SK-N-SH (cell line): ENCODE data around the gene METTL25B. TPM values are rescaled to one million over a fixed set of nuclear protein-coding genes. Genes with fewer than 3 reads are reported as not detected.

ENCODE experiments used
- CTCF ChIA-PET: fragments of 300-600, 350-600 bp; formaldehyde crosslinking; extraction: SDS; loops from one replicate; lab custom pipeline; 2021; lab: Yijun Ruan, JAX
- POLR2A ChIA-PET: fragments of 350-600 bp; sonication (Branson Sonifier 250); formaldehyde crosslinking; extraction: SDS; loops from one replicate; lab custom pipeline; 2020; ENCODE audit warnings: antibody characterized with exemption, inconsistent platforms; lab: Yijun Ruan, JAX
- DNase-seq: peaks from one replicate; pipeline ENCODE4 v3.0.0; 2012
- H2AFZ ChIP-seq: fragments of 200-600 bp; sonication (generic); 2 replicates; pipeline ENCODE4 v1.8.1; 2016; ENCODE audit warnings: antibody characterized with exemption, mild to moderate bottlenecking, low read depth
- H3F3A ChIP-seq: fragments of 200-600 bp; sonication (generic); replicated peaks from 2 replicates; pipeline ENCODE3; 2016; ENCODE audit warnings: antibody characterized with exemption, mild to moderate bottlenecking; ENCODE audit not compliant: insufficient read depth
- H3K27ac ChIP-seq, 2 experiments: fragments of 200-500 bp in 1 of 2; fragments of 200-600 bp in 1 of 2; sonication (Bioruptor generic) in 1 of 2; sonication (generic), shearing (Covaris generic) in 1 of 2; 2 replicates each; pipeline versions ENCODE4 v1.5.1 to v1.6.1; 2014 to 2016; ENCODE audit warnings: low read depth in 2 of 2, inconsistent platforms in 1 of 2, low read length in 1 of 2, mild to moderate bottlenecking in 1 of 2, mixed read lengths in 1 of 2
- H3K27me3 ChIP-seq: fragments of 200-600 bp; sonication (generic), shearing (Covaris generic); 2 replicates; pipeline ENCODE4 v1.6.1; 2016; ENCODE audit warnings: mixed run types; ENCODE audit not compliant: insufficient read depth
- H3K36me3 ChIP-seq, 2 experiments: fragments of 200-500 bp in 1 of 2; fragments of 200-600 bp in 1 of 2; sonication (Bioruptor generic) in 1 of 2; sonication (generic) in 1 of 2; replicated peaks in 1 of 2; 2 replicates each; pipeline versions ENCODE3 to v1.5.1; 2014 to 2016; ENCODE audit warnings: low read length in 1 of 2, mild to moderate bottlenecking in 1 of 2; ENCODE audit not compliant: insufficient read depth in 2 of 2, control insufficient read depth in 1 of 2
- H3K4me1 ChIP-seq, 2 experiments: fragments of 200-500 bp in 1 of 2; fragments of 200-600 bp in 1 of 2; sonication (Bioruptor generic) in 1 of 2; sonication (generic), shearing (Covaris generic) in 1 of 2; 2 replicates each; pipeline versions ENCODE4 v1.5.1 to v1.6.1; 2014 to 2016; ENCODE audit warnings: low read depth in 1 of 2, low read length in 1 of 2, mixed run types in 1 of 2; ENCODE audit not compliant: insufficient read depth in 2 of 2, control insufficient read depth in 1 of 2
- H3K4me2 ChIP-seq: fragments of 200-600 bp; sonication (generic), shearing (Covaris generic); 2 replicates; pipeline ENCODE4 v1.6.1; 2017; ENCODE audit warnings: mixed run types
- H3K4me3 ChIP-seq, 2 experiments: fragments of 200-500 bp in 1 of 2; fragments of 200-600 bp in 1 of 2; sonication (Bioruptor generic) in 1 of 2; sonication (generic), shearing (Covaris generic) in 1 of 2; 2 replicates each; pipeline versions ENCODE4 v1.5.1 to v1.8.1; 2014 to 2016; ENCODE audit warnings: low read depth in 2 of 2, inconsistent platforms in 1 of 2, low read length in 1 of 2, mild to moderate bottlenecking in 1 of 2, mixed read lengths in 1 of 2, moderate library complexity in 1 of 2
- H3K79me2 ChIP-seq: fragments of 200-600 bp; sonication (generic); 2 replicates; pipeline ENCODE4 v1.8.1; 2017; ENCODE audit warnings: mild to moderate bottlenecking; ENCODE audit not compliant: insufficient read depth
- H3K9ac ChIP-seq: fragments of 200-600 bp; sonication (generic); 2 replicates; pipeline ENCODE4 v1.6.1; 2017; ENCODE audit warnings: mixed run types
- H3K9me2 ChIP-seq: fragments of 200-600 bp; sonication (generic); 2 replicates; pipeline ENCODE4 v1.6.1; 2017; ENCODE audit warnings: mixed run types
- H3K9me3 ChIP-seq: fragments of 200-600 bp; sonication (generic); 2 replicates; pipeline ENCODE4 v1.6.1; 2017; ENCODE audit warnings: mixed run types, mild to moderate bottlenecking, moderate library complexity
- H4K20me1 ChIP-seq: fragments of 200-600 bp; sonication (generic); 2 replicates; pipeline ENCODE4 v1.6.1; 2017; ENCODE audit warnings: mild to moderate bottlenecking, mixed run types; ENCODE audit not compliant: insufficient read depth
- CHD2 ChIP-seq: fragments of 150-350 bp; IDR thresholded peaks from 2 replicates; pipeline ENCODE4 v1.6.1; 2018; ENCODE audit warnings: low read length; ENCODE audit not compliant: partially characterized antibody
- EP300 ChIP-seq, 2 experiments: IDR thresholded peaks; 2 replicates each; pipeline versions ENCODE4 v1.4.0 to v1.6.1; 2012; ENCODE audit warnings: borderline replicate concordance in 1 of 2, low read depth in 1 of 2, low read length in 1 of 2
- EZH2phosphoT487 ChIP-seq: fragments of 200-600 bp; sonication (generic); IDR thresholded peaks from 2 replicates; pipeline ENCODE4 v1.6.1; 2017; ENCODE audit warnings: low read depth, mixed run types, mild to moderate bottlenecking, antibody characterized with exemption, moderate library complexity, borderline replicate concordance
- MXI1 ChIP-seq: IDR thresholded peaks from 2 replicates; pipeline ENCODE4 v1.6.1; 2012; ENCODE audit warnings: mild to moderate bottlenecking, low read depth, low read length, improper control_type of control experiment
- NFIC ChIP-seq: IDR thresholded peaks from 2 replicates; pipeline ENCODE4 v1.4.0; 2012; ENCODE audit warnings: borderline replicate concordance
- RCOR1 ChIP-seq: fragments of 150-350 bp; IDR thresholded peaks from 2 replicates; pipeline ENCODE4 v1.6.1; 2017; ENCODE audit warnings: antibody characterized with exemption, low read length
- REST ChIP-seq: IDR thresholded peaks from 2 replicates; pipeline ENCODE4 v1.6.1; 2012; ENCODE audit warnings: mild to moderate bottlenecking, low read depth, low read length, moderate library complexity
- RFX5 ChIP-seq: IDR thresholded peaks from 2 replicates; pipeline ENCODE4 v1.6.1; 2012; ENCODE audit warnings: mild to moderate bottlenecking, improper control_type of control experiment, low read length
- RXRA ChIP-seq: IDR thresholded peaks from 2 replicates; pipeline ENCODE4 v1.4.0; 2012; ENCODE audit warnings: low read depth, mild to moderate bottlenecking, borderline replicate concordance
- USF1 ChIP-seq: IDR thresholded peaks from 2 replicates; pipeline ENCODE4 v1.4.0; 2012; ENCODE audit warnings: low read depth, borderline replicate concordance
- WGBS: methylation state at CpG from one replicate; pipeline ENCODE4 v1.1.6; 2017; ENCODE audit warnings: low lambda C conversion rate; 5-methylcytosine and 5-hydroxymethylcytosine counted together
- polyA plus RNA-seq, 3 experiments: library from polyadenylated mRNA; depleted of rRNA; stranded (reverse); fragments of >200 nt; gene quantifications; 2 replicates each; pipeline ENCODE4 v1.2.3, GENCODE V29; 2012
- TF ChIP-seq, protein P1 (sequence below): fragments of 200-600 bp; sonication (generic); IDR thresholded peaks from 2 replicates; pipeline ENCODE4 v1.6.1; 2017; ENCODE audit warnings: antibody characterized with exemption, mild to moderate bottlenecking, moderate library complexity

METTL25B gene
- polyA plus RNA-seq, 1 of the 3 experiments (the other 2 are of a cell fraction), result 20.1 TPM

- peaks cover 15% of the 10 kb centered on the region for H3F3A ChIP-seq
- no peak overlapping the region for H3K4me2 ChIP-seq
- TF ChIP-seq MXI1 (peak; percentile 36; the same call in 1 of the 2 replicates), RXRA (no peak), EP300 (IDR thresholded peaks at IDR 0.05; ENCODE audit: borderline replicate concordance in 1 of 2, low read depth in 1 of 2, low read length in 1 of 2) (no peak), RFX5 (no peak), CHD2 (no peak), RCOR1 (no peak), REST (no peak), EZH2phosphoT487 (no peak)
- TF ChIP-seq, protein P1, sequence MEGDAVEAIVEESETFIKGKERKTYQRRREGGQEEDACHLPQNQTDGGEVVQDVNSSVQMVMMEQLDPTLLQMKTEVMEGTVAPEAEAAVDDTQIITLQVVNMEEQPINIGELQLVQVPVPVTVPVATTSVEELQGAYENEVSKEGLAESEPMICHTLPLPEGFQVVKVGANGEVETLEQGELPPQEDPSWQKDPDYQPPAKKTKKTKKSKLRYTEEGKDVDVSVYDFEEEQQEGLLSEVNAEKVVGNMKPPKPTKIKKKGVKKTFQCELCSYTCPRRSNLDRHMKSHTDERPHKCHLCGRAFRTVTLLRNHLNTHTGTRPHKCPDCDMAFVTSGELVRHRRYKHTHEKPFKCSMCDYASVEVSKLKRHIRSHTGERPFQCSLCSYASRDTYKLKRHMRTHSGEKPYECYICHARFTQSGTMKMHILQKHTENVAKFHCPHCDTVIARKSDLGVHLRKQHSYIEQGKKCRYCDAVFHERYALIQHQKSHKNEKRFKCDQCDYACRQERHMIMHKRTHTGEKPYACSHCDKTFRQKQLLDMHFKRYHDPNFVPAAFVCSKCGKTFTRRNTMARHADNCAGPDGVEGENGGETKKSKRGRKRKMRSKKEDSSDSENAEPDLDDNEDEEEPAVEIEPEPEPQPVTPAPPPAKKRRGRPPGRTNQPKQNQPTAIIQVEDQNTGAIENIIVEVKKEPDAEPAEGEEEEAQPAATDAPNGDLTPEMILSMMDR, result no peak
- POLR2A ChIA-PET, result interaction anchor here (0.6 to 2.0 kb wide), 4 partner anchors 9 to 41 kb away, joined by 3 to 7 read pairs (median 4); no protein-coding TSS in a partner anchor
- H3K4me3 ChIP-seq, result no peak overlapping the region
- no peaks in the 10 kb centered on the region for H3K79me2 ChIP-seq
- 72% methylated on average over 8 of the region's 8 CpGs for WGBS
- H3K9me2 ChIP-seq, result no peaks in the 10 kb centered on the region
- H3K4me1 ChIP-seq, result peaks cover 14 to 51% of the 10 kb centered on the region in 2 experiments; a peak in 3 of 4 replicates
- no peaks in the 10 kb centered on the region for H4K20me1 ChIP-seq
- peak; percentile 67 for DNase-seq
- no peaks in the 10 kb centered on the region for H3K9me3 ChIP-seq
- no peaks in the 10 kb centered on the region for H3K27me3 ChIP-seq
- no peak overlapping the region for H2AFZ ChIP-seq
- no peak overlapping the region for H3K9ac ChIP-seq
- CTCF ChIA-PET, result interaction anchor here (1.2 to 45.5 kb wide), 6 partner anchors 2 to 230 kb away, joined by 3 to 2702 read pairs (median 5); partner anchors contain the start of genes CRABP2, ISG20L2, METTL25B and NES
- peak overlapping the region in 1 of 2 experiments; percentile 71; a peak in 2 of 4 replicates for H3K27ac ChIP-seq
- H3K36me3 ChIP-seq, result peaks cover 0 to 18% of the 10 kb centered on the region in 2 experiments
Measured at GRCh38 chr1:156697481-156697880, 30.8 kb upstream of the METTL25B start.

- Histone ChIP-seq H3K9me2 (no peaks in the 10 kb centered on the region), H3K27ac (no peak overlapping the region; a peak in 1 of 4 replicates), H3K9me3 (no peaks in the 10 kb centered on the region), H3K4me1 (peaks cover 11 to 49% of the 10 kb centered on the region in 2 experiments), H3K79me2 (no peaks in the 10 kb centered on the region), H3F3A (peaks cover 13% of the 10 kb centered on the region), H2AFZ (no peak overlapping the region), H3K4me3 (no peak overlapping the region), H3K9ac (no peak overlapping the region), H3K4me2 (no peak overlapping the region), H3K27me3 (no peaks in the 10 kb centered on the region), H3K36me3 (peaks cover 0 to 18% of the 10 kb centered on the region in 2 experiments), H4K20me1 (no peaks in the 10 kb centered on the region)
- TF ChIP-seq RCOR1 (no peak), USF1 (no peak), RFX5 (no peak), NFIC (no peak)
- 40% methylated on average over 1 of the region's 1 CpG for WGBS
- POLR2A ChIA-PET, result interaction anchor here (0.9 to 2.0 kb wide), 3 partner anchors 8 to 12 kb away, joined by 3 to 7 read pairs (median 4); no protein-coding TSS in a partner anchor
- DNase-seq, result no peak
- CTCF ChIA-PET, result interaction anchor here (0.6 to 45.5 kb wide), 6 partner anchors 4 to 193 kb away, joined by 3 to 2702 read pairs (median 4); partner anchors contain the start of genes CRABP2, ISG20L2, METTL25B and MRPL24
Measured at GRCh38 chr1:156698995-156699394, 29.3 kb upstream of the METTL25B start.
